Smooth muscle cell (in vitro differentiated cells): Measurements from ENCODE around the gene RBM46. TPM values are rescaled to one million over a fixed set of nuclear protein-coding genes. Genes with fewer than 3 reads are reported as not detected.

Experiments
- DNase-seq: peaks from one replicate; lab custom pipeline; 2025; ENCODE audit not compliant: unreplicated experiment; lab: John Stamatoyannopoulos, UW
- H2AFZ ChIP-seq: fragments of 200-600 bp; sonication (generic); 2 replicates; pipeline ENCODE4 v1.6.0; 2016; ENCODE audit warnings: antibody characterized with exemption, low read depth, mild to moderate bottlenecking
- H3F3A ChIP-seq: fragments of 200-600 bp; sonication (generic); 2 replicates; pipeline ENCODE4 v1.6.0; 2017; ENCODE audit warnings: antibody characterized with exemption, low read depth
- H3K27ac ChIP-seq: fragments of 200-600 bp; sonication (generic); 2 replicates; pipeline ENCODE4 v1.5.1; 2016; ENCODE audit warnings: low read depth, mild to moderate bottlenecking
- H3K27me3 ChIP-seq: fragments of 200-600 bp; sonication (generic); 2 replicates; pipeline ENCODE4 v1.6.1; 2016; ENCODE audit warnings: low read depth, mild to moderate bottlenecking
- H3K36me3 ChIP-seq: fragments of 200-600 bp; sonication (generic); 2 replicates; pipeline ENCODE4 v1.5.1; 2016; ENCODE audit warnings: low read depth
- H3K4me1 ChIP-seq: fragments of 200-600 bp; sonication (generic); 2 replicates; pipeline ENCODE4 v1.5.1; 2016; ENCODE audit warnings: low read depth
- H3K4me2 ChIP-seq: fragments of 200-600 bp; sonication (generic); 2 replicates; pipeline ENCODE4 v1.6.0; 2016; ENCODE audit warnings: mild to moderate bottlenecking
- H3K4me3 ChIP-seq: fragments of 200-600 bp; sonication (generic); 2 replicates; pipeline ENCODE4 v1.5.1; 2016; ENCODE audit warnings: mild to moderate bottlenecking
- H3K79me2 ChIP-seq: fragments of 200-600 bp; sonication (generic); 2 replicates; pipeline ENCODE4 v1.6.0; 2016; ENCODE audit warnings: low read depth, mild to moderate bottlenecking
- H3K9ac ChIP-seq: fragments of 200-600 bp; sonication (generic); 2 replicates; pipeline ENCODE4 v1.6.0; 2016; ENCODE audit warnings: low read depth
- H3K9me3 ChIP-seq: fragments of 200-600 bp; sonication (generic); replicated peaks from 2 replicates; pipeline ENCODE4 v1.5.1; 2016; ENCODE audit warnings: low read depth
- H4K20me1 ChIP-seq: fragments of 200-600 bp; sonication (generic); 2 replicates; pipeline ENCODE4 v1.6.0; 2016; ENCODE audit warnings: low read depth
- WGBS: methylation state at CpG from one replicate; pipeline ENCODE4 v1.1.7; 2016; ENCODE audit warnings: low lambda C conversion rate; 5-methylcytosine and 5-hydroxymethylcytosine counted together
- polyA plus RNA-seq: library from polyadenylated mRNA; unstranded; fragments of >200 nt; fragmentation: Nextera tagmentation; extraction: Ambion mirVana; gene quantifications from 2 replicates; pipeline ENCODE4 v1.2.1, GENCODE V29; 2016
- total RNA-seq: library from RNA; depleted of rRNA; stranded (reverse); fragments of >200 nt; gene quantifications from 2 replicates; pipeline ENCODE4 v1.2.3, GENCODE V29; 2014
- TF ChIP-seq, protein P1 (sequence below): fragments of 200-600 bp; sonication (generic); IDR thresholded peaks from 2 replicates; pipeline ENCODE4 v1.5.1; 2017; ENCODE audit warnings: borderline replicate concordance, mild to moderate bottlenecking, antibody characterized with exemption; ENCODE audit not compliant: insufficient read depth, poor library complexity, severe bottlenecking

RBM46 gene
- total and polyA plus RNA-seq, 2 experiments from 2014 or later = not detected

DNA sequence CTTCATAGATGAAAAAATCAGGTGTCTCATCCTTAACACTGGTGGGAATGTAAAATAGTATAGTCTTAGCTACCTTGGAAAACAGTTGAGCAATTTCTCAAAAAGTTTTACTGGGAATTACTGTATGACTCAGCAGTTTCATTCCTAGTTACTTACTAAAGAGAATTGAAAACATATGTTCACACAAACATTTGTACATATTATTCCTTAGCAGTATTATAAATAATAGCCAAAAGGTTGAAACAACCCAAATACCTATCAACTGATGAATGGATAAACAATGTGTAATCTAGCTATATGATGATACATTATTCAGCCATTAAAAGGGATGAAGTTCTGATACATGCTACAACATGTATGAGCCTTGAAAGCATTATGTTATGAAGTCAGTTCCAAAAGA is 41.7 kb downstream of the RBM46 start:
- Histone ChIP-seq H2AFZ (peak overlapping the region; percentile 76), H3K27ac (peak overlapping the region; percentile 84)

DNA sequence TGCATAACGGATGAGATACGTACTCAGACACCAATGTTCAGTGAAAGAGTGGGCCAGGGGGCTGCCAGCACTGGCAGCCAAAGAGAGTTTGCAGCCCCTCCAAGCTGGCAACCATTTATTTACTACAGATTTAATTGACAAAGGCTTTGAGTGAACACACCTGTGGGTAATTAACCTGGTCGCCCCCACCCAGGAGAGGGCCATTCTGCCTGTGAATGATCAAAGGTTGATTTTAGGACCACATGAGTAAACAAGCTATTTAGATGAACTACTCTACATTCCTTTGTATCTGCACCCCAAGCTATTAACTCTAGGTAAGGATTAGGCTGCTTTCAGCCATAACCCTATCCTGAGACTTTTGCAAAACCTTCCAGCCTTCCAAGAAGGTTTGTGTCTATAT is 55.0 kb downstream of the RBM46 start:
- no peak overlapping the region for H3K4me2 ChIP-seq
- 77% methylated on average over 3 of the region's 3 CpGs for WGBS

More for the DNA sequence above, 41.7 kb downstream of the RBM46 start:
- TF ChIP-seq, protein P1, sequence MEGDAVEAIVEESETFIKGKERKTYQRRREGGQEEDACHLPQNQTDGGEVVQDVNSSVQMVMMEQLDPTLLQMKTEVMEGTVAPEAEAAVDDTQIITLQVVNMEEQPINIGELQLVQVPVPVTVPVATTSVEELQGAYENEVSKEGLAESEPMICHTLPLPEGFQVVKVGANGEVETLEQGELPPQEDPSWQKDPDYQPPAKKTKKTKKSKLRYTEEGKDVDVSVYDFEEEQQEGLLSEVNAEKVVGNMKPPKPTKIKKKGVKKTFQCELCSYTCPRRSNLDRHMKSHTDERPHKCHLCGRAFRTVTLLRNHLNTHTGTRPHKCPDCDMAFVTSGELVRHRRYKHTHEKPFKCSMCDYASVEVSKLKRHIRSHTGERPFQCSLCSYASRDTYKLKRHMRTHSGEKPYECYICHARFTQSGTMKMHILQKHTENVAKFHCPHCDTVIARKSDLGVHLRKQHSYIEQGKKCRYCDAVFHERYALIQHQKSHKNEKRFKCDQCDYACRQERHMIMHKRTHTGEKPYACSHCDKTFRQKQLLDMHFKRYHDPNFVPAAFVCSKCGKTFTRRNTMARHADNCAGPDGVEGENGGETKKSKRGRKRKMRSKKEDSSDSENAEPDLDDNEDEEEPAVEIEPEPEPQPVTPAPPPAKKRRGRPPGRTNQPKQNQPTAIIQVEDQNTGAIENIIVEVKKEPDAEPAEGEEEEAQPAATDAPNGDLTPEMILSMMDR = no peak
- peaks cover 8% of the 10 kb centered on the region for H3K4me1 ChIP-seq
- no peak overlapping the region for H3K4me3 ChIP-seq
- peak overlapping the region; percentile 71 for H3K4me2 ChIP-seq
- H3K79me2 ChIP-seq = no peaks in the 10 kb centered on the region
- H4K20me1 ChIP-seq = no peaks in the 10 kb centered on the region
- peaks cover 14% of the 10 kb centered on the region for H3F3A ChIP-seq
- H3K36me3 ChIP-seq = no peaks in the 10 kb centered on the region
- H3K9ac ChIP-seq = peak overlapping the region; percentile 13
- no peak for DNase-seq
- no peaks in the 10 kb centered on the region for H3K9me3 ChIP-seq
- H3K27me3 ChIP-seq = no peaks in the 10 kb centered on the region

DNA sequence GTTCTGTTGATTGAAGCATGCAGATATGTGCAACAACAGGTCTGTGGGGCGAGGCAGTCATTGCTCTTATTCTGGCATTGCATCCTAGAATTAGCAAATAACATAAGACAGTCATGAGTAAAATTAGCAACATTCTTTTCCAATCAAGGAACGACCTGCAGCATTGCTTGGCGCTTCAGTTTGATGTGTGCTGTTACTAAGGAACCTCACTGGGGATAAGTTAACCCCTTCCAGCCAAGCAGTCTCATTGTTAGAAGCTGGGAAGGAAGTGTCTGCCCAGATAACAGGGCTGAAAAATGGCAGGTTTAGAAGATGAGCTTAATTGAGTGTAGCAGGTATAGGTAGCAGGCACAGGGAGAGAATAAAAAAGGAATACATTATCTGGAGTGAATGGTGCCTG is 55.4 kb downstream of the RBM46 start:
- Histone ChIP-seq H3K9ac (no peak overlapping the region), H3K27ac (no peak overlapping the region), H4K20me1 (no peaks in the 10 kb centered on the region), H3K79me2 (no peaks in the 10 kb centered on the region), H3K9me3 (no peaks in the 10 kb centered on the region), H3K4me3 (no peak overlapping the region), H3K27me3 (no peaks in the 10 kb centered on the region), H3K4me1 (no peaks in the 10 kb centered on the region), H3K36me3 (no peaks in the 10 kb centered on the region), H3F3A (no peaks in the 10 kb centered on the region), H3K4me2 (no peak overlapping the region), H2AFZ (no peak overlapping the region)
- TF ChIP-seq, protein P1 = no peak
- 64% methylated on average over 3 of the region's 3 CpGs for WGBS
- no peak for DNase-seq

More for the DNA sequence above, 55.0 kb downstream of the RBM46 start:
- Histone ChIP-seq H3K79me2 (no peaks in the 10 kb centered on the region), H2AFZ (no peak overlapping the region), H3F3A (no peaks in the 10 kb centered on the region), H3K36me3 (no peaks in the 10 kb centered on the region), H3K9ac (no peak overlapping the region), H3K4me3 (no peak overlapping the region), H3K4me1 (no peaks in the 10 kb centered on the region), H3K27ac (no peak overlapping the region), H4K20me1 (no peaks in the 10 kb centered on the region), H3K27me3 (no peaks in the 10 kb centered on the region), H3K9me3 (no peaks in the 10 kb centered on the region)
- TF ChIP-seq, protein P1 = no peak
- no peak for DNase-seq

DNA sequence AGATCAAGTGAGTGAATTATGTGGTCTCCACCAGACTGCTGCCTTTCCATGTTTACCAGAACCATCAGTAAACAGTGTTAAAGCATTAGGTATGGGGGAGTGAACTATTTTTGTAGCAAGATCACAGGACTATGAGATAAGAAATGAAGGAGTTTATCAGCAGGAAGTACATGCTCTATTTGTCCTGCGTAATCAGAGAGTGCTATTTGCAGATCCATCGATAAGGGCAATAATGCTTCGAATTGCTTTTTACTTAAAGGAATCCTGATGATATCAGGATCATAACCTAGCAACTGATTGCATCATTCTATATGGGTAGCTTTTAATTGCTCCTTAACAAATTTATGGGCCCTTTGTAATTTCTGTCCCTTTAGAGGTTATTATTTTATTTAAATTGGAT is 57.1 kb downstream of the RBM46 start:
- Histone ChIP-seq H3K27me3 (no peaks in the 10 kb centered on the region), H3K27ac (no peak overlapping the region), H3K36me3 (no peaks in the 10 kb centered on the region), H3K79me2 (no peaks in the 10 kb centered on the region), H3K4me1 (no peaks in the 10 kb centered on the region), H2AFZ (no peak overlapping the region), H3K9ac (no peak overlapping the region), H3K4me3 (no peak overlapping the region), H3K9me3 (no peaks in the 10 kb centered on the region), H4K20me1 (no peaks in the 10 kb centered on the region), H3K4me2 (no peak overlapping the region), H3F3A (no peaks in the 10 kb centered on the region)
- WGBS = 90% methylated on average over 3 of the region's 3 CpGs
- DNase-seq = no peak
- TF ChIP-seq, protein P1 = no peak
